PFSK-1 (cell line): ENCODE results near the gene ETS2.

ENCODE experiments used
- FOXP2 ChIP-seq: optimal IDR thresholded peaks from 2 replicates; pipeline ENCODE3; 2011; ENCODE audit warnings: borderline replicate concordance, control low read depth, inconsistent platforms; ENCODE audit not compliant: insufficient read depth; ENCODE audit errors: extremely low read length, extremely low read depth
- POLR2AphosphoS5 ChIP-seq: IDR thresholded peaks from 2 replicates; pipeline ENCODE4 v1.6.1; 2012; ENCODE audit warnings: low read depth, mild to moderate bottlenecking, control low read depth, low read length, moderate library complexity
- REST ChIP-seq, 2 experiments: IDR thresholded peaks; 2 replicates each; pipeline versions ENCODE4 v1.6.1 to v1.8.0; 2011 to 2012; ENCODE audit warnings: low read depth in 2 of 2, low read length in 2 of 2, control low read depth in 1 of 2, inconsistent platforms in 1 of 2, mild to moderate bottlenecking in 1 of 2, moderate library complexity in 1 of 2; ENCODE audit not compliant: insufficient read depth in 1 of 2
- TAF1 ChIP-seq: IDR thresholded peaks from 2 replicates; pipeline ENCODE4 v1.6.1; 2012; ENCODE audit warnings: low read length, control low read depth, borderline replicate concordance; ENCODE audit not compliant: insufficient read depth

GRCh38 chr21:38815060-38815405 is 9.3 kb downstream of the ETS2 start:
- TF ChIP-seq POLR2AphosphoS5 (no peak), REST (IDR thresholded peaks at IDR 0.05; ENCODE audit: insufficient read depth in 1 of 2, low read depth in 2 of 2, low read length in 2 of 2) (no peak), TAF1 (no peak), FOXP2 (no peak)
